ENCODE data around the gene RABGAP1L.
"Not testable (repeated sequence)": the region's sequence is repeated elsewhere in the genome, so short reads cannot be mapped to it uniquely, and the experiment has no call there.

Gene RABGAP1L

GRCh38 chr1:174999216-174999935 lies 840.1 kb downstream of the RABGAP1L start:
- DNase-seq (ENCODE audit: low spot score) = peak; percentile 98

- peak; percentile 41 for DNase-seq (ENCODE audit: low spot score)
Observed at GRCh38 chr1:174999936-175000696, 840.8 kb downstream of the RABGAP1L start, which contains the start of gene CACYBP. TSS of gene CACYBP (plus strand) at chr1:174999947. CDS start at chr1:175000181, 234 bp downstream.

- DNase-seq (ENCODE audit: low spot score) = peak; percentile 61
Observed at GRCh38 chr1:175000697-175001187, 841.4 kb downstream of the RABGAP1L start.

GRCh38 chr1:175002910-175003517 lies 843.7 kb downstream of the RABGAP1L start:
- DNase-seq (ENCODE audit: low spot score) = no peak

DNA sequence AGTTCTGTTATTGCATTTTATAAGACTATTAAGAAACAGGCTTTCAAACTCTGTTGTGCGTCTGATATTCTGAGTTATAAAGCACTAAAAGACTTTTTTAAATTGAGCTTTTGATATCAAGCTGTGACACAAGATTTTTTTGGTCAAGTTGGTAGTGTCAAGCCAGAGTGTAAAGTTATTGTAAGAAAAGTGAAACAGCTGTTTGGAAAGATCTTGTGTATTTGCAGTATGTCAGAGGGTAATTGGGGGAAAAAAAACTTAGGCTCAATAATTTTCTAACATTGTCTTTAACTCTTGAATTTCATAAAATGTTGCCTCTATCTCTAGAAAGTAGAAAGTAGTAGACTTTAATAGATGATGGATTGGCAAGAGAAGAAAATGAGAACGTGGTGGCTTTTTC lies 844.2 kb downstream of the RABGAP1L start:
- no peak for DNase-seq (ENCODE audit: low spot score)

DNA sequence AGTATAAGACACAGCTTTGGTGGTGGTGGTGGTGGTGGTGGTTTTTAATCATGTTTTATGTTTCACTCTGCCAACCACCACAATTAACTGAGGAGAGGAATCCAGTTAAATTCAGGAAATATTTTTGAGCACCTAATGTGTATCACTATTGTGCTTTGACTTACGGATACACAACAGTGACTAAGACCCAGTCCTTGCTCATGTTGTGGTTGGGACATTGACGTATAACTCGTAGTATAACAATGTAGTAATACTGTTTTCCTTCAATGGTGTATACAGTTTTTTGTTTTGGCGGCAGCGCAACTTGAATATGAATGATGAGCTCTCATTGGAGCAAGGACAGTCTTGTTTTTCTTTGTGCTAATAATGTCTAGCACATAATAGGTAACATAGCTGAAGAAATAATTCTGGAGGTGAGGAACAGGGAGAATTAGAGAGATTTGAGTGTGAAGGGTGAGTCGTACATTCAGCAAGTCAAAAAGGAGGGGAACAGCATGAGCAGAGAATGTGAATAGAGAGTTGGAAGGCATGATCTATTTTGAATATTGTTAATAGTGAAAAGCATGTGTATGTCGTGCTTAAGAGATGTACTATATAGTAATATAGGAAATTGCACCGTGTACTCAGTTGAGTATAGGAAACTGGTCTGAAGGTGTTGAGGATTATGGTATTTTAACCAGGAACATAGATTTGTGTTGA lies 845.9 kb downstream of the RABGAP1L start:
- DNase-seq (ENCODE audit: low spot score) = no peak

- no peak for DNase-seq (ENCODE audit: low spot score)
Observed at GRCh38 chr1:175009532-175009931, 850.2 kb downstream of the RABGAP1L start.

DNA sequence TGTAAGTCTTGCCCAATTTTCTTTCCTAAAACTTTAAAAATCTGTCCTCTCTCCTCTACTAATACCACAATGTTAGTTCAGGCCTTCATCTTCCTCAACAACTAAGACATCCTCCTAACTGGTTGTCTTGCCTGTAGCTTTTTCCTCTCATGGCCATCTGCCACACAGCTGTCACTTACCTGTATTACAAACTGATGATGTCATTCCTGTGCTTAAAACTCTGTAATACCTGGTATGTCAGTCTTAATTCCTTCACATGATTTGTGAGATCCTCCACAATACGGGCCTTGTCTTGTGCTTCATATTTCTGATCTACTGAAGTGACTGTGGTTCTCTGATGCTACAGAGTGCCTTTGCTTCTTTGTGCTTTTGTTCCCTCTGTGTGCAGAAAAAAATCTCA lies 854.1 kb downstream of the RABGAP1L start:
- DNase-seq (ENCODE audit: low spot score) = no peak

GRCh38 chr1:175015243-175015642 lies 855.9 kb downstream of the RABGAP1L start:
- DNase-seq (ENCODE audit: low spot score) = no peak

DNA sequence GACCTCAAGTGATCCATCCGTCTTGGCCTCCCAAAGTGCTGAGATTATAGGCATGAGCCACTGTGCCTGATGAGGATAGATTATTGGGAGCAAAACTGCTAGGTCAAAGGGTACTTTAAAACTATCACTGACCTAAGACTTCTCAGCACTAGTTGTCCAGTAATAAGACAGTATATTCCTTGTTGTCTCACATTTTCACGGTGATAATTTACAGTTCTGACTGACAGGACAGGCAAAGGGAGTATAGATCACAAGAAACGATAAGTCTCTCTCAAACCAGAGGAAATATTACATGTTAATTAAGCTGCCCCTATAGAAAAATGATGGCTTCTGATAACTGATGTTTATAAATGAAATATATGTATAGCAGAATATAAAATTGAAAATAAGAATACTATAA lies 860.2 kb downstream of the RABGAP1L start:
- DNase-seq (ENCODE audit: low spot score) = no peak

DNA sequence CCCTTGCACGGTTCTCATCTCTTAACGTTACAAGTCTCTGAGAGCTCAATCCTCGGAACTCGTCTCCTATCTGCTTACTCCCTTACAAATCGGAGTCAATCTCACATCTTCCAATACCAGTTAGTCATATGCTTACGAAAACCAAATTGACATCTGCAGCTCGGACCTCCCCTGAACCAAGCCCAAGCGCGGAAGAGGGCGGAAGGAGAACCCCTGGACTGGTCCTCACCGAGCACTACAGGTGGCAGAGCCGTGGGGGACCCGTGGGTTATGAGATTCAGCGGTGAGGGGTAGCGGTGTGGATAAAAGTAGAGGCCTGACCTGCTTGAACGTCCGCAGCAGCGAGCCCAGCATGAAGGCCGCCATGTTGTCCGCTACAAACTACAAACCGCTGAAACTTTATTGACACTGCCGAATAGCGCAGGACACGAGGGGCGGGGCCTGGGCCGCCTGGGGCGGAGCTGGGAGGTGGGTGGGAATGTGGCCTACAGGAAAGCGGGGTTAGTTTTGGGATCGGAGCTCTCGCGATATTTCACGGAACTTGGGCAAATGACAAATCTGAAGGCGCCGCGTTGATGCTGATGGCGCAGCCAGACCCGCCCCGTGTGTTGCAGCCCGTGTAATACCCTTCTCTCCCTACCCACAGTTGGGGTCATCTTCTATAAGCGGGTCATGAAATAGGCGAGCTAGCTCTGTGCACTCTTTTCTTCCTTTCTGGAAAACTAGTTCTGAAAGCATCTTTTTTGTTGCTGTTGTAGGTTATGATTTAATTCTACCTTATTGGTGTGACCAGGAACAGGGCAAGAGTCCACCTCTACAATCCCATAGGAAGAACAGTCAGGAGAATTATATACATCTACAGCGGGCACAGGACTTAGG lies 864.0 kb downstream of the RABGAP1L start, which contains the start of gene MRPS14:
MRPS14 (minus strand) TSS at position 383 of the 879 bp plus-strand sequence; CDS start at position 366, 17 bp downstream.
- peak; percentile 94 for DNase-seq (ENCODE audit: low spot score)

DNA sequence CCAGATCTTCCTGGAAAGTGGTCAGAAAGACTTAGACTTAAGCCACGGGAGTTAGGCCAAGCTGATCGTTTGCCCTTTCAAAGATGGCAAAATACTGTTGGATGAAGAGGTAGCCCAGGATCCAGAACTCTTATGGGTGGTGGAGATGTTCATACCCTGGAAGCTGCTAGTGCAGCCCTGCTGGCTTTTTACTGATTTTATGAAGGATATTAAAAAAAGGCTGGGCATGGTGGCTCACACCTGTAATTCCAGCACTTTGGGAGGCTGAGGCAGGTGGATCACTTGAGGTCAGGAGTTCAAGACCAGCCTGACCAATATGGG lies 864.6 kb downstream of the RABGAP1L start:
- not testable (repeated sequence) for DNase-seq (ENCODE audit: low spot score)

DNA sequence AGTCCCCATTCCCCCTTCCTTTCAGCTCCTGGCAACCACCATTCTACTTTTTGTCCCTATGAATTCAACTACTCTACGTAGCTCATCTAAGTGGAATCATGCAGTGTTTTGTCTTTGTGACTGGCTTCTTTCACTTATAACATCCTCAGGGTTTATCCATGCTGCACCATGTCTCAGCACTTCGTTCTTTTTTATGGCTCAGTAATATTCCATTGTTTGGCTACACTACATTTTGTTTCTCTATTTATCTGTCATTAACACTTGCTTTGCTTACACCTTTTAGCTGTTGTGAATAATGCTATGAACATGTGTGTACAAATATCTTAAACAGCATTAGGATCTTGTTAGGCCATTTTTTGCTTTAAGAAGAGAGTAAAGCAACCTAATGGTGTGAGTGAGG lies 865.5 kb downstream of the RABGAP1L start:
- no peak for DNase-seq (ENCODE audit: low spot score)

GRCh38 chr1:175033953-175034352 lies 874.6 kb downstream of the RABGAP1L start:
- DNase-seq (ENCODE audit: low spot score) = no peak

DNA sequence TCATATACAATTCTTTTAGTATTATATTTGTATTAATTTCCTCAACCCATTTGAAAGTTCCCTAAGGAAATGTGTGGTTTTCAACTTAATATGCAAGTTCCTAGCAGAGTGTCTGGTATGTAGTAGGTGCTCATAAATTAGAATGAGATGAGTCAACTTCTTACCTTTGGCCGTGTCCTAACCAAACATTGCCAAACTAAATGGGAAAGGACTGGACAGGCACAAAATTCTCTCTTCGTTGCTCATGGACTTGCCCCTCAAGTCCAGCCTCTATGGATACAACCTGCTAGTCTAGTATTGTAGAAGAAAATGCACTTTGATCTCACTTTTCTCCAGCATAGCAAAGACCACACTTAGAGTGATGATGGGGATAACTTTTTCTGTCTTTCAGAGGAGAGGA lies 875.5 kb downstream of the RABGAP1L start:
- DNase-seq (ENCODE audit: low spot score) = no peak

- DNase-seq (ENCODE audit: low spot score) = no peak
Observed at GRCh38 chr1:175035865-175036264, 876.5 kb downstream of the RABGAP1L start.

DNA sequence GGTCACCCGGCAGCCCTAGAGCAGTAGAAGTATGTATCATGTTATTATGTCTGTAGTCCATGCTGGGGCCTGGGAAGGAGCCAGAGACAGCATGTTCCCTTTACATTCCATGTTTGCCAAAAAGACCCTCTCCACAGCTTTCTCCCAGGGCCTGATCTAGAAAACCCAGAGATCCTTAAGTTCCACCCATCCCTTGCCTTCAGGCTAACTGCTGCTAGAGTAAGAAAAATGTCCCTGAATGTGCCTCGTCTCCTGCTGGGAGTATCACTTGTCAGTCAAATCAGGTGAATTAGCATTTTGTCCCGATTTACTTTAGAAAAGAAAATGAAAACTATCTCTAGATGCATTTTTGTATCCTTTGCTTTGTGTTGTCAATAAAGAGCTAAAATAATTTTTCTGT lies 877.2 kb downstream of the RABGAP1L start:
- no peak for DNase-seq (ENCODE audit: low spot score)

- DNase-seq (ENCODE audit: low spot score) = no peak
Observed at GRCh38 chr1:175037416-175037815, 878.1 kb downstream of the RABGAP1L start.

DNA sequence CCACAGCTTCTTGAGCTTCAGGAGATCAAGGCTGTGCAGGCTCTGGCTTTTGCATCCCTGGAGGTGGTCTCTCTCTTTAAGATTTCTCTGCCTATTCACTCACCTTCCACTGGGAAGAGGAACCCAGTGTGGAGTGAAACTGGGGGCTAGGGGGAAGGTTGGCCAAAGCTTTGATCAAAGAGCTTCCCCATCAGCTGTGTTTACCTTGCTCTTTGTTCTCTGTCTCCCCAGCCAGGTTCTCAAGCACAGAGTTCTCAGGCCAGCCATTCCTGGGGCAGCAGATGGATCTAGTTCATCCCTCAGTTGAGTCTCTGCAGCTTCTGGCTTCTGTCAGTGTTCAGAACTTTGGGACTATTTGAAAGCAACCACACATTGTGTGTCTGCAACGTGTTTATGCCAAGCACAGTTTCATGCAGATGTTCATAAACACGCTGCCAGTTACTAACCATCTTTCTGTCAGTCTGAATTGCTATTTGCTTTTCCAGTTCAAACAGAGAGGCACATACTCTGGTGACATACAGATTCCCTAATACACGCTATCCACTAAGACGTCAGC lies 881.1 kb downstream of the RABGAP1L start:
- DNase-seq (ENCODE audit: low spot score) = no peak

DNA sequence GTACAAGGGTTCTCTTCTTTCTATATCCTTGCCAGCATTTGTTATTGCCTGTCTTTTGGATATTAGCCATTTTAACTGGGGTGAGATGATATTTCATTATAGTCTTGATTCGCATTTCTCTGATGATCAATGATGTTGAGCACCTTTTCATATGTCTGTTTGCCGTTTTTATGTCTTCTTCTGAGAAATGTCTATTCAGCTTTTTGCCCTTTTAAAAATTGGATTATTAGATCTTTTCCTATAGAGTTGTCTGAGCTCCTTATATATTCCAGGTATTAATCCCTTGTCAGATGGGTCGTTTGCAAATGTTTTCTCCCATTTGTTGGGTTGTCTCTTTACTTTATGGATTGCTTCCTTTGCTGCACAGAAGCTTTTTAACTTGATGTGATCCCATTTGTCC lies 883.3 kb downstream of the RABGAP1L start:
- no peak for DNase-seq (ENCODE audit: low spot score)

GRCh38 chr1:175043824-175044223 lies 884.5 kb downstream of the RABGAP1L start:
- DNase-seq (ENCODE audit: low spot score) = no peak
